Fibroblast of lung (primary cell): ENCODE data around the gene NFATC4.

Experiments
- CTCF ChIP-seq, 2 donors: IDR thresholded peaks in 1 of 2; conservative IDR thresholded peaks in 1 of 2; 1 replicate in 1 of 2; 2 replicates in 1 of 2; pipeline ENCODE4 v1.5.1; 2011 to 2012; ENCODE audit warnings: low read length in 2 of 2, control low read depth in 1 of 2, inconsistent platforms in 1 of 2, low read depth in 1 of 2, mild to moderate bottlenecking in 1 of 2
- EZH2 ChIP-seq: IDR thresholded peaks from 2 replicates; pipeline ENCODE4 v1.5.1; 2012; ENCODE audit warnings: low read length, control low read depth, mild to moderate bottlenecking; ENCODE audit errors: missing control alignments

- TF ChIP-seq CTCF (conservative IDR thresholded peaks at IDR 0.05 in 1 of 2, IDR thresholded peaks at IDR 0.05 in 1 of 2; ENCODE audit: low read depth in 1 of 2, low read length in 2 of 2) (no peak), EZH2 (no peak)
Measured at GRCh38 chr14:24325041-24325530, 42.9 kb upstream of the NFATC4 start.
